Transverse colon (tissue), 4 donors: ENCODE data around the gene KRTAP10-2. TPM values are rescaled to one million over a fixed set of nuclear protein-coding genes. Genes with fewer than 3 reads are reported as not detected.

ENCODE experiments used
- DNase-seq: peaks from one replicate; pipeline ENCODE4 v3.0.0-alpha.2; 2019
- H3K27ac ChIP-seq, 4 donors: fragments of 200-600 bp; sonication (generic); 2 replicates each; pipeline ENCODE4 v1.5.1; 2016 to 2018; ENCODE audit warnings: inconsistent platforms in 4 of 4
- H3K27me3 ChIP-seq: fragments of 200-600 bp; sonication (generic); 2 replicates; pipeline ENCODE4 v1.5.1; 2017; ENCODE audit warnings: inconsistent platforms
- H3K36me3 ChIP-seq, 4 donors: fragments of 200-600 bp; sonication (generic); 2 replicates each; pipeline ENCODE4 v1.5.1; 2017 to 2019; ENCODE audit warnings: inconsistent platforms in 4 of 4
- H3K4me1 ChIP-seq, 4 donors: fragments of 200-600 bp; sonication (generic); 2 replicates each; pipeline ENCODE4 v1.5.1; 2017 to 2020; ENCODE audit warnings: inconsistent platforms in 4 of 4
- H3K4me3 ChIP-seq, 4 donors: fragments of 200-600 bp; sonication (generic); 1 replicate in 1 of 4; 2 replicates in 3 of 4; pipeline versions ENCODE4 v1.5.1 to v1.6.1; 2017 to 2019; ENCODE audit warnings: inconsistent platforms in 4 of 4
- H3K9me3 ChIP-seq, 2 donors: fragments of 200-600 bp; sonication (generic); 2 replicates each; pipeline ENCODE4 v1.5.1; 2017 to 2019; ENCODE audit warnings: inconsistent platforms in 2 of 2
- EP300 ChIP-seq: sonication (generic); formaldehyde crosslinking; IDR thresholded peaks from one replicate; pipeline ENCODE4 v1.6.1; 2017; ENCODE audit warnings: antibody characterized with exemption, low read depth
- POLR2A ChIP-seq: fragments of 450-650 bp; IDR thresholded peaks from one replicate; pipeline ENCODE4 v1.6.1; 2016; ENCODE audit warnings: antibody characterized with exemption, mild to moderate bottlenecking, moderate library complexity
- POLR2AphosphoS5 ChIP-seq, 3 donors: sonication (generic); formaldehyde crosslinking; IDR thresholded peaks; one replicate each; pipeline ENCODE4 v1.6.1; 2016; ENCODE audit warnings: antibody characterized with exemption in 3 of 3
- WGBS, 2 donors: methylation state at CpG; one replicate each; pipeline ENCODE4 v1.1.5; 2018; ENCODE audit warnings: low coverage in 1 of 2; 5-methylcytosine and 5-hydroxymethylcytosine counted together
- in situ Hi-C, 4 donors: fragments of 200-750 bp; cut with MboI; loops; one replicate each; pipeline versions ENCODE4 v1.15.0 to v1.15.1; 2017; ENCODE audit warnings: low sequenced_read_pairs in 3 of 4, low pct_ligation_motif_present in 1 of 4, low pct_unique_long_range_greater_than_20kb in 1 of 4
- intact Hi-C: fragments of 100-400 bp; cut with DNase I; formaldehyde crosslinking; loops from one replicate; pipeline ENCODE4 v1.15.1; 2023; ENCODE audit warnings: low total_unique reads
- total RNA-seq, 4 donors: library from RNA; depleted of rRNA; stranded (reverse); fragments of >200 nt; gene quantifications; one replicate each; pipeline ENCODE4 v1.1.0, GENCODE V29; 2016
- TF ChIP-seq, protein P1 (sequence below), 5 experiments: fragments of 200-600 bp in 3 of 5; fragments of 450-650 bp in 2 of 5; sonication (generic) in 3 of 5; IDR thresholded peaks; 1 replicate in 2 of 5; 2 replicates in 3 of 5; pipeline ENCODE4 v1.5.1; 2016 to 2017; ENCODE audit warnings: antibody characterized with exemption in 5 of 5, inconsistent platforms in 3 of 5, mild to moderate bottlenecking in 2 of 5, moderate library complexity in 1 of 5

Gene KRTAP10-2
- total RNA-seq, 4 donors from 2014 or later, result not detected

GRCh38 chr21:44502171-44502958, 48.9 kb downstream of the KRTAP10-2 start:
- 86 to 87% methylated on average over 7 to 27 of the region's 27 CpGs for WGBS, 2 donors
- TF ChIP-seq POLR2AphosphoS5 (IDR thresholded peaks at IDR 0.05), result no peak
- no peak for TF ChIP-seq EP300
- TF ChIP-seq, protein P1, sequence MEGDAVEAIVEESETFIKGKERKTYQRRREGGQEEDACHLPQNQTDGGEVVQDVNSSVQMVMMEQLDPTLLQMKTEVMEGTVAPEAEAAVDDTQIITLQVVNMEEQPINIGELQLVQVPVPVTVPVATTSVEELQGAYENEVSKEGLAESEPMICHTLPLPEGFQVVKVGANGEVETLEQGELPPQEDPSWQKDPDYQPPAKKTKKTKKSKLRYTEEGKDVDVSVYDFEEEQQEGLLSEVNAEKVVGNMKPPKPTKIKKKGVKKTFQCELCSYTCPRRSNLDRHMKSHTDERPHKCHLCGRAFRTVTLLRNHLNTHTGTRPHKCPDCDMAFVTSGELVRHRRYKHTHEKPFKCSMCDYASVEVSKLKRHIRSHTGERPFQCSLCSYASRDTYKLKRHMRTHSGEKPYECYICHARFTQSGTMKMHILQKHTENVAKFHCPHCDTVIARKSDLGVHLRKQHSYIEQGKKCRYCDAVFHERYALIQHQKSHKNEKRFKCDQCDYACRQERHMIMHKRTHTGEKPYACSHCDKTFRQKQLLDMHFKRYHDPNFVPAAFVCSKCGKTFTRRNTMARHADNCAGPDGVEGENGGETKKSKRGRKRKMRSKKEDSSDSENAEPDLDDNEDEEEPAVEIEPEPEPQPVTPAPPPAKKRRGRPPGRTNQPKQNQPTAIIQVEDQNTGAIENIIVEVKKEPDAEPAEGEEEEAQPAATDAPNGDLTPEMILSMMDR (IDR thresholded peaks at IDR 0.05), result no peak
- no peak for TF ChIP-seq POLR2A
- no peaks in the 10 kb centered on the region for H3K36me3 ChIP-seq
- no peaks in the 10 kb centered on the region for H3K9me3 ChIP-seq
- no peak overlapping the region for H3K4me3 ChIP-seq
- DNase-seq, result no peak
- in situ Hi-C loops (loop anchor here in 2 of 4 donors (10.0 to 25.0 kb wide), 2 partner anchors 285 to 292 kb away; no protein-coding TSS in a partner anchor), intact Hi-C loops (no loop called here)
- peaks cover 0 to 10% (median 0%) of the 10 kb centered on the region in 4 donors for H3K4me1 ChIP-seq
- no peak overlapping the region for H3K27ac ChIP-seq
- peaks cover 25% of the 10 kb centered on the region for H3K27me3 ChIP-seq

Other genes starting within 250 kb of the KRTAP10-2 start
- 10 to 100 TPM; 17.2 to 41.3 (median 32.2) TPM for gene CFAP410, start 212.1 kb downstream of the KRTAP10-2 start, total RNA-seq
- 1 to 10 TPM in 3 of 4 donors, not detected in 1; 2.3 to 2.9 (median 2.6) TPM for gene TRPM2, start 197.9 kb downstream of the KRTAP10-2 start, total RNA-seq
- gene LRRC3, start 96.0 kb downstream of the KRTAP10-2 start, total RNA-seq, result 1 to 10 TPM; 4.4 to 6.7 (median 5.1) TPM
- gene KRTAP10-1, start 11.3 kb downstream of the KRTAP10-2 start, total RNA-seq, result not detected
- not detected for gene KRTAP10-3, start 7.3 kb upstream of the KRTAP10-2 start, total RNA-seq
- gene KRTAP10-4, start 22.2 kb upstream of the KRTAP10-2 start, total RNA-seq, result not detected
- not detected for gene KRTAP10-5, start 29.1 kb upstream of the KRTAP10-2 start, total RNA-seq
- gene KRTAP10-6, start 41.0 kb upstream of the KRTAP10-2 start, total RNA-seq, result not detected
- not detected for gene KRTAP10-7, start 49.1 kb upstream of the KRTAP10-2 start, total RNA-seq
- not detected for gene KRTAP10-8, start 60.6 kb upstream of the KRTAP10-2 start, total RNA-seq
- not detected for gene KRTAP10-9, start 75.6 kb upstream of the KRTAP10-2 start, total RNA-seq
- gene KRTAP10-10, start 85.9 kb upstream of the KRTAP10-2 start, total RNA-seq, result not detected
- not detected for gene KRTAP10-11, start 94.9 kb upstream of the KRTAP10-2 start, total RNA-seq
- not detected for gene KRTAP12-4, start 103.2 kb upstream of the KRTAP10-2 start, total RNA-seq
- gene KRTAP12-3, start 106.4 kb upstream of the KRTAP10-2 start, total RNA-seq, result not detected
- gene KRTAP12-2, start 115.4 kb upstream of the KRTAP10-2 start, total RNA-seq, result not detected
- gene KRTAP12-1, start 130.7 kb upstream of the KRTAP10-2 start, total RNA-seq, result not detected
- not detected for gene KRTAP10-12, start 145.7 kb upstream of the KRTAP10-2 start, total RNA-seq
- gene TSPEAR, start 160.1 kb upstream of the KRTAP10-2 start, total RNA-seq, result not detected